A673 (cell line): ENCODE data around the gene PLLP. TPM values are rescaled to one million over a fixed set of nuclear protein-coding genes. Genes with fewer than 3 reads are reported as not detected.

Experiments
- BruUV-seq: library from RNA; stranded (reverse); fragments of 400-500 nt; replicated peaks from 2 replicates; lab custom pipeline; 2021; lab: Mats Ljungman, UMichigan
- CTCF ChIA-PET: fragments of 300-600 bp; sonication (Branson Sonifier 250); formaldehyde crosslinking; loops from one replicate; lab custom pipeline; 2022; ENCODE audit warnings: antibody characterized with exemption; lab: Charles Lee
- POLR2A ChIA-PET: fragments of 300-600 bp; sonication (Branson Sonifier 250); formaldehyde crosslinking; loops from one replicate; lab custom pipeline; 2022; ENCODE audit warnings: antibody characterized with exemption; ENCODE audit not compliant: low non-redundant PET; lab: Charles Lee
- DNase-seq: peaks from one replicate; pipeline ENCODE4 v3.0.0-alpha.2; 2015; ENCODE audit warnings: low spot score
- H3K27ac ChIP-seq: fragments of 200-600 bp; sonication (generic); 2 replicates; pipeline ENCODE4 v1.5.1; 2016; ENCODE audit warnings: mixed run types, low read depth, mild to moderate bottlenecking, mixed read lengths, antibody characterized with exemption, low read length; ENCODE audit not compliant: poor library complexity, severe bottlenecking
- H3K27me3 ChIP-seq: fragments of 200-600 bp; sonication (generic); replicated peaks from 2 replicates; pipeline ENCODE4 v1.6.1; 2017; ENCODE audit warnings: mixed run types, low read depth, mild to moderate bottlenecking, mixed read lengths, antibody characterized with exemption, low read length; ENCODE audit not compliant: insufficient read depth, poor library complexity
- H3K36me3 ChIP-seq: fragments of 200-600 bp; sonication (generic); 2 replicates; pipeline ENCODE4 v1.6.1; 2016; ENCODE audit warnings: mixed run types, mild to moderate bottlenecking, mixed read lengths, antibody characterized with exemption, low read length; ENCODE audit not compliant: insufficient read depth, poor library complexity, severe bottlenecking
- H3K4me1 ChIP-seq: fragments of 200-600 bp; sonication (generic); 2 replicates; pipeline ENCODE4 v1.6.1; 2017; ENCODE audit warnings: mixed run types, mild to moderate bottlenecking, mixed read lengths, antibody characterized with exemption, low read length; ENCODE audit not compliant: insufficient read depth, poor library complexity, severe bottlenecking
- H3K4me3 ChIP-seq: fragments of 200-600 bp; sonication (generic); 2 replicates; pipeline ENCODE4 v1.5.1; 2016; ENCODE audit warnings: low read depth, mixed run types, mild to moderate bottlenecking, mixed read lengths, low read length; ENCODE audit not compliant: poor library complexity, severe bottlenecking
- H3K9me3 ChIP-seq: fragments of 200-600 bp; sonication (generic); 2 replicates; pipeline ENCODE4 v1.6.1; 2016; ENCODE audit warnings: mixed run types, low read depth, mild to moderate bottlenecking, mixed read lengths, antibody characterized with exemption, low read length; ENCODE audit not compliant: poor library complexity, severe bottlenecking
- EZH2 ChIP-seq: fragments of 200-600 bp; sonication (generic); IDR thresholded peaks from 2 replicates; pipeline ENCODE4 v1.6.1; 2017; ENCODE audit warnings: borderline replicate concordance, low read depth, mild to moderate bottlenecking, mixed read lengths, antibody characterized with exemption, low read length; ENCODE audit not compliant: poor library complexity, severe bottlenecking
- intact Hi-C: fragments of 100-400 bp; cut with micrococcal nuclease; formaldehyde crosslinking; loops from one replicate; pipeline ENCODE4 v1.10.0; 2022; ENCODE audit not compliant: unreplicated experiment
- total RNA-seq: library from RNA; stranded (reverse); gene quantifications from 2 replicates; pipeline ENCODE4 v1.2.3, GENCODE V29; 2021
- TF ChIP-seq, protein P1 (sequence below): fragments of 300-800, 200-600 bp; sonication (generic); conservative IDR thresholded peaks from 2 replicates; pipeline ENCODE4 v1.5.1; 2017; ENCODE audit warnings: low read depth, mild to moderate bottlenecking, antibody characterized with exemption, low read length, moderate library complexity, mixed read lengths

PLLP gene
- total RNA-seq, 1 experiment from 2014 or later: 1.1 TPM

GRCh38 chr16:57261806-57262205 lies 22.7 kb downstream of the PLLP start:
- BruUV-seq: no TSS peak
- H3K4me1 ChIP-seq: peaks cover 9% of the 10 kb centered on the region
- no peaks in the 10 kb centered on the region for H3K36me3 ChIP-seq
- H3K9me3 ChIP-seq: no peaks in the 10 kb centered on the region
- no peak overlapping the region for H3K4me3 ChIP-seq
- ChIA-PET POLR2A (no interaction called here), CTCF (no interaction called here)
- no peak for DNase-seq
- H3K27me3 ChIP-seq: no peaks in the 10 kb centered on the region
- H3K27ac ChIP-seq: no peak overlapping the region
- intact Hi-C loops: no loop called here
- TF ChIP-seq, protein P1, sequence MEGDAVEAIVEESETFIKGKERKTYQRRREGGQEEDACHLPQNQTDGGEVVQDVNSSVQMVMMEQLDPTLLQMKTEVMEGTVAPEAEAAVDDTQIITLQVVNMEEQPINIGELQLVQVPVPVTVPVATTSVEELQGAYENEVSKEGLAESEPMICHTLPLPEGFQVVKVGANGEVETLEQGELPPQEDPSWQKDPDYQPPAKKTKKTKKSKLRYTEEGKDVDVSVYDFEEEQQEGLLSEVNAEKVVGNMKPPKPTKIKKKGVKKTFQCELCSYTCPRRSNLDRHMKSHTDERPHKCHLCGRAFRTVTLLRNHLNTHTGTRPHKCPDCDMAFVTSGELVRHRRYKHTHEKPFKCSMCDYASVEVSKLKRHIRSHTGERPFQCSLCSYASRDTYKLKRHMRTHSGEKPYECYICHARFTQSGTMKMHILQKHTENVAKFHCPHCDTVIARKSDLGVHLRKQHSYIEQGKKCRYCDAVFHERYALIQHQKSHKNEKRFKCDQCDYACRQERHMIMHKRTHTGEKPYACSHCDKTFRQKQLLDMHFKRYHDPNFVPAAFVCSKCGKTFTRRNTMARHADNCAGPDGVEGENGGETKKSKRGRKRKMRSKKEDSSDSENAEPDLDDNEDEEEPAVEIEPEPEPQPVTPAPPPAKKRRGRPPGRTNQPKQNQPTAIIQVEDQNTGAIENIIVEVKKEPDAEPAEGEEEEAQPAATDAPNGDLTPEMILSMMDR: no peak
- no peak for TF ChIP-seq EZH2

DNA sequence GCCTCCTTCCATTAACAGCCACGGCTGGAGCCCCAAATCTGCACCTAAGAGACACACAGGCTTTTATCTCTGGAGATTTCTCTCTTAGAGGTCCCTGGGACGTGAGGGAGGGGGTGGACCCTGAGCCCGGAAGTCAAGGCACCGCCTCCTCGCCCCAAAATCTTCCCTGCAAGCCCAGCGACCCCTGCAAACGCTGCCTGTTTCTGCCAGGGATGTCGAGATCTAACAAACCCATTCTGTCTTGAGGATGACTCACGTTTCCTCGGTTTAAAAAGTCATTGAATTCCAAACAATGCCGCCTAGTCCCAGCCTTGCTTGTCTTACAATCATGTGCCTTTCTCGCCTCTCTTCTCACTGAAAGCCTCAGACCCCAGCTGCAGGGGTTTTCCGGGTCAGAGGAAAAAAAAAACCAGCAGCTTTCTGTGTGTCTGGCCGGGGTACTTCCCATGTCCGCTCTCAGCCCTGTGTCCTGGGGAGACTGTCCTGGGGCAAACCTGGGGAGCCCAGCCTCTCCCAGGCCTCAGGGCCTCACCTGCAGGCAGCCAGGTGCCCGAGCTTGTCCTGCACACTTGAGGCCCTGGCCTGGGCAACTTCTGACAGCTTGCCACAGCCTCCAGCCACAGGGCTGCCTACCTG lies 24.1 kb downstream of the PLLP start:
- BruUV-seq: no TSS peak
- TF ChIP-seq, protein P1: no peak
- TF ChIP-seq EZH2: no peak
- Histone ChIP-seq H3K4me3 (no peak overlapping the region), H3K27me3 (no peaks in the 10 kb centered on the region), H3K4me1 (peaks cover 9% of the 10 kb centered on the region), H3K9me3 (no peaks in the 10 kb centered on the region), H3K36me3 (no peaks in the 10 kb centered on the region), H3K27ac (no peak overlapping the region)
- ChIA-PET CTCF (interaction anchor here (0.6 kb wide), 1 partner anchor 10 kb away, joined by 3 read pairs; no protein-coding TSS in a partner anchor), POLR2A (no interaction called here)
- DNase-seq: peak; percentile 77
- intact Hi-C loops: no loop called here

DNA sequence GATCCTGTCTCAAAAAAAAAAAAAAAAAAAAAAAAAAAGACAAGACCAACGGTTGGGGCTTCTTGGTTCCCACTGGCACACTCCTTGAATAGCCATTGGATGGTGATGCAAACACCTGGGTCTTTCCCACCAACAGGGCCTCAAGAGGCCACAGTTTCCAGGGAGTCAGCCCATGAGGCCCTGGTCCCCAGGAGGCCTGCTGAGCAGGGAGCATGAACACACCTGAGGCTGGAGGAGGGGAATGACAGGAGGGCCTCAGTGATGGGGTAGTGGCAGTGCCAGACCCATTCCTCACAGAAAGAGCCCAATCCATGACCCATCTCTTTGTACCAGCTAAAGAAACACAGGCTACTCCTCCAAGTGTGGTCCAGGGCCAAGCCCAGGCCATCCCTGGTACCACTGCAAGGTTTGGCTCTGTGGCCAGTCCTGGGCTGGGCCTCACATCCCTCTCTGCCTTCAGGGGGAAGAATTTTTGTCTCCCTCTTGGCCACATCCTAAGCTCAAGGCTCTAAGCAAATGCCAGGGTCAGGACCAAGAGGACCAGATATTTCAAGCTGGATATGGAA lies 25.5 kb downstream of the PLLP start:
- BruUV-seq: no TSS peak
- Histone ChIP-seq H3K27me3 (no peaks in the 10 kb centered on the region), H3K4me1 (peaks cover 9% of the 10 kb centered on the region), H3K27ac (no peak overlapping the region), H3K4me3 (no peak overlapping the region), H3K9me3 (no peaks in the 10 kb centered on the region), H3K36me3 (no peaks in the 10 kb centered on the region)
- TF ChIP-seq, protein P1: no peak
- TF ChIP-seq EZH2: no peak
- DNase-seq: no peak
- intact Hi-C loops: no loop called here
- CTCF ChIA-PET: no interaction called here
- POLR2A ChIA-PET: no interaction called here
